GM23338 (cell line): ENCODE data around the gene CUTC. TPM values are rescaled to one million over a fixed set of nuclear protein-coding genes. Genes with fewer than 3 reads are reported as not detected.
A peak's percentile ranks its signal among the peaks of the same experiment; 100 is the strongest.

Experiments used
- ATAC-seq: fragments of 200-7000 bp; cut with Tn5 transposase; 3 replicates; pipeline ENCODE4 v1.9.1; 2020
- DNase-seq: peaks from one replicate; pipeline ENCODE4 v3.0.0-alpha.2; 2015; ENCODE audit warnings: low spot score
- H2AFZ ChIP-seq: fragments of 200-600 bp; sonication (generic); 2 replicates; pipeline ENCODE4 v1.8.0; 2016; ENCODE audit warnings: antibody characterized with exemption, mild to moderate bottlenecking, moderate library complexity
- H3F3A ChIP-seq: fragments of 200-600 bp; sonication (generic); replicated peaks from 2 replicates; pipeline ENCODE4 v1.8.0; 2017; ENCODE audit warnings: antibody characterized with exemption, mixed run types, low read depth
- H3K27ac ChIP-seq: fragments of 200-600 bp; sonication (generic); 2 replicates; pipeline ENCODE4 v1.6.1; 2016; ENCODE audit warnings: low read depth
- H3K27me3 ChIP-seq: fragments of 200-600 bp; sonication (generic); 2 replicates; pipeline ENCODE4 v1.8.0; 2016; ENCODE audit warnings: mild to moderate bottlenecking, mixed run types, moderate library complexity; ENCODE audit not compliant: insufficient read depth
- H3K36me3 ChIP-seq: fragments of 200-600 bp; sonication (generic); 2 replicates; pipeline ENCODE4 v1.8.0; 2016; ENCODE audit warnings: mild to moderate bottlenecking; ENCODE audit not compliant: insufficient read depth
- H3K4me1 ChIP-seq: fragments of 200-600 bp; sonication (generic); 2 replicates; pipeline ENCODE4 v1.8.0; 2016; ENCODE audit warnings: mild to moderate bottlenecking, moderate library complexity; ENCODE audit not compliant: insufficient read depth
- H3K4me2 ChIP-seq: fragments of 200-600 bp; sonication (generic); 2 replicates; pipeline ENCODE4 v1.7.1; 2017; ENCODE audit warnings: mixed run types
- H3K4me3 ChIP-seq: fragments of 200-600 bp; sonication (generic); 2 replicates; pipeline ENCODE4 v1.6.1; 2016; ENCODE audit warnings: mixed run types
- H3K79me2 ChIP-seq: fragments of 200-600 bp; sonication (generic); replicated peaks from 2 replicates; pipeline ENCODE4 v1.8.0; 2017; ENCODE audit warnings: mild to moderate bottlenecking; ENCODE audit not compliant: insufficient read depth
- H3K9me2 ChIP-seq: fragments of 200-600 bp; sonication (generic); 2 replicates; pipeline ENCODE4 v1.8.0; 2017; ENCODE audit not compliant: insufficient read depth
- H4K20me1 ChIP-seq: fragments of 200-600 bp; sonication (generic); replicated peaks from 2 replicates; pipeline ENCODE4 v1.8.0; 2017; ENCODE audit warnings: mild to moderate bottlenecking; ENCODE audit not compliant: insufficient read depth
- H3K27ac Mint-ChIP-seq: 2 replicates; pipeline ENCODE4 v1.8.0; 2020; ENCODE audit warnings: inconsistent platforms, mild to moderate bottlenecking, moderate library complexity, mixed read lengths
- H3K27me3 Mint-ChIP-seq: 3 replicates; pipeline ENCODE4 v1.8.0; 2022; ENCODE audit warnings: low read depth, mild to moderate bottlenecking, moderate library complexity, mixed read lengths, inconsistent platforms; ENCODE audit not compliant: insufficient read depth, poor library complexity
- H3K36me3 Mint-ChIP-seq: 3 replicates; pipeline ENCODE4 v1.8.0; 2021; ENCODE audit warnings: low read depth, mild to moderate bottlenecking, inconsistent platforms, moderate library complexity, mixed read lengths
- H3K4me1 Mint-ChIP-seq: 3 replicates; pipeline ENCODE4 v1.8.0; 2020; ENCODE audit warnings: mild to moderate bottlenecking, inconsistent platforms, mixed read lengths
- H3K4me3 Mint-ChIP-seq: 3 replicates; pipeline ENCODE4 v1.8.0; 2021; ENCODE audit warnings: moderate library complexity, mild to moderate bottlenecking, inconsistent platforms, mixed read lengths
- H3K9me3 Mint-ChIP-seq: 3 replicates; pipeline ENCODE4 v1.8.0; 2020; ENCODE audit warnings: moderate library complexity, mild to moderate bottlenecking, inconsistent platforms, mixed read lengths
- CREB1 ChIP-seq: fragments of 250-450 bp; sonication (Bioruptor Pico); IDR thresholded peaks from 2 replicates; pipeline ENCODE4 v1.5.0; 2020; ENCODE audit warnings: low read depth, mild to moderate bottlenecking, moderate library complexity
- EZH2 ChIP-seq: fragments of 200-600 bp; sonication (generic); IDR thresholded peaks from one replicate; pipeline ENCODE4 v1.8.0; 2017; ENCODE audit warnings: antibody characterized with exemption, mild to moderate bottlenecking, low read depth; ENCODE audit not compliant: unreplicated experiment
- EZH2phosphoT487 ChIP-seq: fragments of 200-600 bp; sonication (generic); IDR thresholded peaks from one replicate; pipeline ENCODE4 v1.8.1; 2018; ENCODE audit warnings: antibody characterized with exemption; ENCODE audit not compliant: unreplicated experiment
- JUNB ChIP-seq: IDR thresholded peaks from one replicate; pipeline ENCODE4 v1.6.1; 2016; ENCODE audit warnings: antibody characterized with exemption; ENCODE audit not compliant: unreplicated experiment
- NANOG ChIP-seq: IDR thresholded peaks from 2 replicates; pipeline ENCODE4 v1.6.1; 2016; ENCODE audit warnings: antibody characterized with exemption, borderline replicate concordance
- POLR2AphosphoS5 ChIP-seq: IDR thresholded peaks from 2 replicates; pipeline ENCODE4 v1.6.1; 2016; ENCODE audit warnings: antibody characterized with exemption, low read depth
- STAT1 ChIP-seq: IDR thresholded peaks from one replicate; pipeline ENCODE4 v1.6.1; 2016; ENCODE audit warnings: antibody characterized with exemption; ENCODE audit not compliant: unreplicated experiment
- ZNF114 ChIP-seq: fragments of 250-450 bp; sonication (Bioruptor Pico); IDR thresholded peaks from 2 replicates; pipeline ENCODE4 v1.5.0; 2020; ENCODE audit warnings: mild to moderate bottlenecking, moderate library complexity
- ZNF331 ChIP-seq: fragments of 250-450 bp; sonication (Bioruptor Pico); IDR thresholded peaks from 2 replicates; pipeline ENCODE4 v1.5.0; 2020; ENCODE audit warnings: low read depth, mild to moderate bottlenecking, moderate library complexity
- polyA plus RNA-seq: library from polyadenylated mRNA; unstranded; fragments of >200 nt; fragmentation: Nextera tagmentation; extraction: Ambion mirVana; gene quantifications from 2 replicates; pipeline ENCODE4 v1.2.1, GENCODE V29; 2016
- total RNA-seq: library from RNA; depleted of rRNA; stranded (reverse); fragments of >200 nt; shearing (Covaris generic); gene quantifications from 2 replicates; pipeline ENCODE4 v1.2.3, GENCODE V29; 2014
- TF ChIP-seq, protein P1 (sequence below): IDR thresholded peaks from 2 replicates; pipeline ENCODE4 v1.6.1; 2016; ENCODE audit warnings: antibody characterized with exemption
- TF ChIP-seq, protein P2 (sequence below): fragments of 250-450 bp; sonication (Bioruptor Pico); IDR thresholded peaks from 2 replicates; pipeline ENCODE4 v1.5.0; 2020; ENCODE audit warnings: mild to moderate bottlenecking, moderate library complexity
- TF ChIP-seq, protein P3 (sequence below): IDR thresholded peaks from one replicate; pipeline ENCODE4 v1.6.1; 2018; ENCODE audit warnings: antibody characterized with exemption; ENCODE audit not compliant: unreplicated experiment

The CUTC gene
- total and polyA plus RNA-seq, 2 experiments from 2014 or later = 20.2 to 30.4 TPM

DNA sequence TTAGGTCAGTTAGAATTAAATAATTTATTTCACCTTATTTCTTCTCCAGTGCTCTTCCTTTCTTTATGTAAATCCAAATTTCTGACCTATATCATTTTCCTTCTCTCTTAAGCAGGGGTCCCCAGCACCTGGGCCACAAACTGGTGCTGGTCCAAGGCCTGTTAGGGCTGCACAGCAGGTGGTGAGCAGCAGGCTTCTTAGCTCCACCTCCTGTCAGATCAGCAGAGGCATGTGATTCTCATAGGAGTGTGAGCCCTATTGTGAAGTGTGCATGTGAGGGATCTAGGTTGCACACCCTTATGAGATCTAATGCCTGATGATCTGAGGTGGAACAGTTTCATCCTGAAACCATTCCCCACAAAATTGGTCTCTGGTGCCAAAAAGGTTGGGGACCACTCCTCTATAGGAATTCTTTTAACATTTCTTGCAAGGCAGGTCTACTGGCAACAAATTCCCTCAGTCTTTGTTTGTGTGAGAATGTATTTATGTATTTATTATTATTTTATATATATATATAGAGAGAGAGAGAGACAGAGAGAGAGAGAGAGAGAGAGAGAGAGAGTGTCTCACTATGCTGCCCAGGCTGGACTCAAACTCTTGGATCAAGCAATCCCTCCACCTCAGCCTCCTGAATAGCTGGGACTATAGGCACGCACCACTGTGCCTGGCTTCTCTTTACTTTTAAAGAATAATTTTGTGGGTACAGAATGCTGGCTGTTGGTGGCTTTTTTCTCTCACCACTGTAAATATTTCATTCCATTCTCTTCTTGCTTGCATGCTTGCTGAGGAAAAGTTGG is 46.1 kb downstream of the CUTC start:
- no peaks in the 10 kb centered on the region for H3K9me3 Mint-ChIP-seq
- no peak overlapping the region for H3K27ac ChIP-seq

More for the DNA sequence above, 46.1 kb downstream of the CUTC start:
- H3K36me3 Mint-ChIP-seq = no peaks in the 10 kb centered on the region; the same call in 2 of the 3 replicates
- Histone ChIP-seq H3K27me3 (no peaks in the 10 kb centered on the region), H3K9me2 (no peaks in the 10 kb centered on the region), H3F3A (no peaks in the 10 kb centered on the region), H4K20me1 (no peaks in the 10 kb centered on the region), H3K4me1 (peaks cover 3% of the 10 kb centered on the region; the same call in 1 of the 2 replicates), H3K4me3 (no peak overlapping the region), H3K4me2 (no peak overlapping the region), H2AFZ (no peak overlapping the region), H3K79me2 (no peaks in the 10 kb centered on the region), H3K36me3 (no peaks in the 10 kb centered on the region)
- peak; percentile 59 for ATAC-seq
- H3K4me3 Mint-ChIP-seq = no peak overlapping the region
- peak; percentile 38 for DNase-seq
- H3K27me3 Mint-ChIP-seq = no peaks in the 10 kb centered on the region
- TF ChIP-seq NANOG = no peak
- TF ChIP-seq, protein P1, sequence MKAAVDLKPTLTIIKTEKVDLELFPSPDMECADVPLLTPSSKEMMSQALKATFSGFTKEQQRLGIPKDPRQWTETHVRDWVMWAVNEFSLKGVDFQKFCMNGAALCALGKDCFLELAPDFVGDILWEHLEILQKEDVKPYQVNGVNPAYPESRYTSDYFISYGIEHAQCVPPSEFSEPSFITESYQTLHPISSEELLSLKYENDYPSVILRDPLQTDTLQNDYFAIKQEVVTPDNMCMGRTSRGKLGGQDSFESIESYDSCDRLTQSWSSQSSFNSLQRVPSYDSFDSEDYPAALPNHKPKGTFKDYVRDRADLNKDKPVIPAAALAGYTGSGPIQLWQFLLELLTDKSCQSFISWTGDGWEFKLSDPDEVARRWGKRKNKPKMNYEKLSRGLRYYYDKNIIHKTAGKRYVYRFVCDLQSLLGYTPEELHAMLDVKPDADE = no peak
- no peak for TF ChIP-seq ZNF331 (CRISPR knock-in tag)
- no peak for TF ChIP-seq EZH2phosphoT487
- TF ChIP-seq CREB1 (CRISPR knock-in tag) = no peak
- TF ChIP-seq, protein P2, sequence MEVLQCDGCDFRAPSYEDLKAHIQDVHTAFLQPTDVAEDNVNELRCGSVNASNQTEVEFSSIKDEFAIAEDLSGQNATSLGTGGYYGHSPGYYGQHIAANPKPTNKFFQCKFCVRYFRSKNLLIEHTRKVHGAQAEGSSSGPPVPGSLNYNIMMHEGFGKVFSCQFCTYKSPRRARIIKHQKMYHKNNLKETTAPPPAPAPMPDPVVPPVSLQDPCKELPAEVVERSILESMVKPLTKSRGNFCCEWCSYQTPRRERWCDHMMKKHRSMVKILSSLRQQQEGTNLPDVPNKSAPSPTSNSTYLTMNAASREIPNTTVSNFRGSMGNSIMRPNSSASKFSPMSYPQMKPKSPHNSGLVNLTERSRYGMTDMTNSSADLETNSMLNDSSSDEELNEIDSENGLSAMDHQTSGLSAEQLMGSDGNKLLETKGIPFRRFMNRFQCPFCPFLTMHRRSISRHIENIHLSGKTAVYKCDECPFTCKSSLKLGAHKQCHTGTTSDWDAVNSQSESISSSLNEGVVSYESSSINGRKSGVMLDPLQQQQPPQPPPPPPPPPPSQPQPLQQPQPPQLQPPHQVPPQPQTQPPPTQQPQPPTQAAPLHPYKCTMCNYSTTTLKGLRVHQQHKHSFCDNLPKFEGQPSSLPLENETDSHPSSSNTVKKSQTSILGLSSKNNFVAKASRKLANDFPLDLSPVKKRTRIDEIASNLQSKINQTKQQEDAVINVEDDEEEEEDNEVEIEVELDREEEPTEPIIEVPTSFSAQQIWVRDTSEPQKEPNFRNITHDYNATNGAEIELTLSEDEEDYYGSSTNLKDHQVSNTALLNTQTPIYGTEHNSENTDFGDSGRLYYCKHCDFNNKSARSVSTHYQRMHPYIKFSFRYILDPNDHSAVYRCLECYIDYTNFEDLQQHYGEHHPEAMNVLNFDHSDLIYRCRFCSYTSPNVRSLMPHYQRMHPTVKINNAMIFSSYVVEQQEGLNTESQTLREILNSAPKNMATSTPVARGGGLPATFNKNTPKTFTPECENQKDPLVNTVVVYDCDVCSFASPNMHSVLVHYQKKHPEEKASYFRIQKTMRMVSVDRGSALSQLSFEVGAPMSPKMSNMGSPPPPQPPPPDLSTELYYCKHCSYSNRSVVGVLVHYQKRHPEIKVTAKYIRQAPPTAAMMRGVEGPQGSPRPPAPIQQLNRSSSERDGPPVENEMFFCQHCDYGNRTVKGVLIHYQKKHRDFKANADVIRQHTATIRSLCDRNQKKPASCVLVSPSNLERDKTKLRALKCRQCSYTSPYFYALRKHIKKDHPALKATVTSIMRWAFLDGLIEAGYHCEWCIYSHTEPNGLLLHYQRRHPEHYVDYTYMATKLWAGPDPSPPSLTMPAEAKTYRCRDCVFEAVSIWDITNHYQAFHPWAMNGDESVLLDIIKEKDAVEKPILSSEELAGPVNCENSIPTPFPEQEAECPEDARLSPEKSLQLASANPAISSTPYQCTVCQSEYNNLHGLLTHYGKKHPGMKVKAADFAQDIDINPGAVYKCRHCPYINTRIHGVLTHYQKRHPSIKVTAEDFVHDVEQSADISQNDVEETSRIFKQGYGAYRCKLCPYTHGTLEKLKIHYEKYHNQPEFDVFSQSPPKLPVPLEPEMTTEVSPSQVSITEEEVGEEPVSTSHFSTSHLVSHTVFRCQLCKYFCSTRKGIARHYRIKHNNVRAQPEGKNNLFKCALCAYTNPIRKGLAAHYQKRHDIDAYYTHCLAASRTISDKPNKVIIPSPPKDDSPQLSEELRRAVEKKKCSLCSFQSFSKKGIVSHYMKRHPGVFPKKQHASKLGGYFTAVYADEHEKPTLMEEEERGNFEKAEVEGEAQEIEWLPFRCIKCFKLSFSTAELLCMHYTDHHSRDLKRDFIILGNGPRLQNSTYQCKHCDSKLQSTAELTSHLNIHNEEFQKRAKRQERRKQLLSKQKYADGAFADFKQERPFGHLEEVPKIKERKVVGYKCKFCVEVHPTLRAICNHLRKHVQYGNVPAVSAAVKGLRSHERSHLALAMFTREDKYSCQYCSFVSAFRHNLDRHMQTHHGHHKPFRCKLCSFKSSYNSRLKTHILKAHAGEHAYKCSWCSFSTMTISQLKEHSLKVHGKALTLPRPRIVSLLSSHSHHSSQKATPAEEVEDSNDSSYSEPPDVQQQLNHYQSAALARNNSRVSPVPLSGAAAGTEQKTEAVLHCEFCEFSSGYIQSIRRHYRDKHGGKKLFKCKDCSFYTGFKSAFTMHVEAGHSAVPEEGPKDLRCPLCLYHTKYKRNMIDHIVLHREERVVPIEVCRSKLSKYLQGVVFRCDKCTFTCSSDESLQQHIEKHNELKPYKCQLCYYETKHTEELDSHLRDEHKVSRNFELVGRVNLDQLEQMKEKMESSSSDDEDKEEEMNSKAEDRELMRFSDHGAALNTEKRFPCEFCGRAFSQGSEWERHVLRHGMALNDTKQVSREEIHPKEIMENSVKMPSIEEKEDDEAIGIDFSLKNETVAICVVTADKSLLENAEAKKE (CRISPR knock-in tag) = no peak
- TF ChIP-seq JUNB = no peak
- TF ChIP-seq STAT1 = no peak
- TF ChIP-seq EZH2 = no peak
- no peak for TF ChIP-seq POLR2AphosphoS5
- TF ChIP-seq, protein P3, sequence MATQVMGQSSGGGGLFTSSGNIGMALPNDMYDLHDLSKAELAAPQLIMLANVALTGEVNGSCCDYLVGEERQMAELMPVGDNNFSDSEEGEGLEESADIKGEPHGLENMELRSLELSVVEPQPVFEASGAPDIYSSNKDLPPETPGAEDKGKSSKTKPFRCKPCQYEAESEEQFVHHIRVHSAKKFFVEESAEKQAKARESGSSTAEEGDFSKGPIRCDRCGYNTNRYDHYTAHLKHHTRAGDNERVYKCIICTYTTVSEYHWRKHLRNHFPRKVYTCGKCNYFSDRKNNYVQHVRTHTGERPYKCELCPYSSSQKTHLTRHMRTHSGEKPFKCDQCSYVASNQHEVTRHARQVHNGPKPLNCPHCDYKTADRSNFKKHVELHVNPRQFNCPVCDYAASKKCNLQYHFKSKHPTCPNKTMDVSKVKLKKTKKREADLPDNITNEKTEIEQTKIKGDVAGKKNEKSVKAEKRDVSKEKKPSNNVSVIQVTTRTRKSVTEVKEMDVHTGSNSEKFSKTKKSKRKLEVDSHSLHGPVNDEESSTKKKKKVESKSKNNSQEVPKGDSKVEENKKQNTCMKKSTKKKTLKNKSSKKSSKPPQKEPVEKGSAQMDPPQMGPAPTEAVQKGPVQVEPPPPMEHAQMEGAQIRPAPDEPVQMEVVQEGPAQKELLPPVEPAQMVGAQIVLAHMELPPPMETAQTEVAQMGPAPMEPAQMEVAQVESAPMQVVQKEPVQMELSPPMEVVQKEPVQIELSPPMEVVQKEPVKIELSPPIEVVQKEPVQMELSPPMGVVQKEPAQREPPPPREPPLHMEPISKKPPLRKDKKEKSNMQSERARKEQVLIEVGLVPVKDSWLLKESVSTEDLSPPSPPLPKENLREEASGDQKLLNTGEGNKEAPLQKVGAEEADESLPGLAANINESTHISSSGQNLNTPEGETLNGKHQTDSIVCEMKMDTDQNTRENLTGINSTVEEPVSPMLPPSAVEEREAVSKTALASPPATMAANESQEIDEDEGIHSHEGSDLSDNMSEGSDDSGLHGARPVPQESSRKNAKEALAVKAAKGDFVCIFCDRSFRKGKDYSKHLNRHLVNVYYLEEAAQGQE = no peak
- TF ChIP-seq ZNF114 = no peak
- H3K27ac Mint-ChIP-seq = no peak overlapping the region
- peaks cover 13% of the 10 kb centered on the region for H3K4me1 Mint-ChIP-seq
